ENCODE data around the gene TRMT6.

TRMT6 gene

DNA sequence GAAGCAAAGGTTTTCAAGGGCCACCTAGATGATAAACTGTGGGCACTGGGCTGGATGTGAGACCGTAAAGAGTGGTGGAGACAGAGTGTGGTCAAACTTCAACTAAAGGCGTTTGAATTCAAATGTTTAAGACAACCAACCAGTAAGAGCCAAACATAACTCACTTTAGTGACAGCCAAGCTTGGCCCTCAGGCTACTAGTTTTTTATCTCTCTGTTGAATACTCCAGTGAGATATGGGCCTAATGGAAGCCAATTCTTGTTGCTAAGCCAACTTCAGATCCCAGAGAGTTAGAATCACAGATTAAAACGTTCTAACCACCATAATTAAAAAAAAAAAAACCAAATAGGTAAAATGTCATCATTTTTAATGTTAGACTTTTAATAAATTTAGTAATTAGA, 57.3 kb downstream of the TRMT6 start:
- peak; percentile 6 for DNase-seq

DNA sequence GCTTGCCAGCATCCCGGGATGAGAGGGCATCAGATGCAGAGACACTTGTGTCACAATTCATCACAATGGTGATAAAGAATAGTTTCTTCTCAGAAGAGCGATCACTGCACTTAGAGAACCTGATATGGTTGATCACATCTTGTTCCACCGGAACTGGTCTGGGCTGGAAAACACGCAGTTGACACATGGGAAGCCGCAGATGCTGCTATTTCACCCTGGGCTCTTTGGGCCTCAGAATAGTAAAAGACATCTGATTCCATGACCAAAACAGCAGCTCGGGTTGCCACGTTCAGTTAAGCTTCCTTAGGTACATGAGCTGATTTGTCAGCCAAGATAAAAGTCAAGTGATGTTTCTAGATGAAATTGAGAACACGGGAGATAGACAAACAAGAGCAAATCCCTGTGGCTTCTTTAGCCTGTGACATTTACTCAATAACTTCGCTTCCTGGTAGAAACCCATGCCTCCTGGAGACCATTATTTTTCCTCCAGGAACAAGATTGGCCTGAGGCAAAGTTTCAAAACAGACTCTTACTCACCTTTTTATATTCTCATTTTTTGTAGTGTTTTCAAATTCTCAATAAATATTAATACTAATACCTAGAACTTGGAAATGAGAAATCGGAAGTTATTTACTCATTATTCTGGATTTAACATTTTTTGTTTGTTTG, 59.4 kb downstream of the TRMT6 start:
- DNase-seq = no peak

DNA sequence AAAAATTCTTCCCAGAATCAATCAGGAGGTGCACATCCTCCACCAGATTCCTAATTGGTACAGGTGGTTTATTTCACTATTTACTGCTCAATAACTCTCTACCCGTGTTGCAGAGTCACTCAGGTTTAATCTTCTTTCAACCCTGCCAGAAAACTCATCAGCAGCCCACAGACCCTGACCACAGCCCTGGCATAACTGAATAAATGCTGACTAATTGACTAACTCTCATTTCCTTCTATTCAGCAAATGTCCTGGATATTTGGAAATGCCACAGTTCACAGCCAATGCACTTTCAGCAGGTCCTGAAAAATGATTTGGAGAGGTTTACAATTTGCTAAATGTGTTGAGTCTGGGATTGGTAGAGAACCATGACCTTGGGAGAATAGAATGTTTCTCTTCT, 62.3 kb downstream of the TRMT6 start:
- DNase-seq = no peak

DNA sequence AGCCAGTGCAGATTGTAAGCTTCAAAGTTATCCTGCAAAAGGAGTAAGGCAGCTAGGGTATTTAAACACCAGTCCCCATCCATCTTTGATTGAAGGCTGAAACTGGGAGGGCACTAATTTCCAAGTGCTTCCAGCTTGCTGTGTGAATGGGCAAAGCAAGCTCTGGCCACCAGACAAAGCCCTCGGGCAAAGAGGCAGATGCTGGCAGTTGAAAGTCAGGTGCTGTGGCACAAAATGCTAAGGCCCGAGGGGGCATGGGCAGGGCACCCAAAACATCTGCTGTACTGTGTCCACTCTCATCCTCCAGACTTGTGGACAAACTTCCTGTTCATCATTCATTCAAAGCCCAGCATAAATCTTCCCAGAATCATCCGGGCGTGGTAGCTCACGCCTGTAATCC, 62.9 kb downstream of the TRMT6 start:
- no peak for DNase-seq

All from NCI-H226 (cell line).